CD4-positive, alpha-beta T cell (primary cell): ENCODE data around the gene LYPD4. TPM values are rescaled to one million over a fixed set of nuclear protein-coding genes. Genes with fewer than 3 reads are reported as not detected.

Experiments
- ATAC-seq: fragments of 200-7000 bp; cut with Tn5 transposase; one replicate; pipeline ENCODE4 v1.10.0; 2022; ENCODE audit warnings: mild to moderate bottlenecking; ENCODE audit not compliant: poor library complexity
- CTCF ChIA-PET: fragments of 350-600 bp; sonication (Branson Sonifier 250); formaldehyde crosslinking; loops from one replicate; lab custom pipeline; 2021; ENCODE audit warnings: antibody characterized with exemption, inconsistent platforms; lab: Charles Lee
- POLR2A ChIA-PET: fragments of 350-600 bp; sonication (Branson Sonifier 250); formaldehyde crosslinking; loops from one replicate; lab custom pipeline; 2021; ENCODE audit warnings: antibody characterized with exemption, inconsistent platforms; lab: Charles Lee
- DNase-seq, 14 experiments: peaks; one replicate each; pipeline ENCODE4 v3.0.0-alpha.2; 2013 to 2020; ENCODE audit warnings: mixed read lengths in 2 of 14
- H3K27ac ChIP-seq, 2 donors: one replicate each; pipeline versions ENCODE4 v1.5.1 to v1.7.0; 2013; ENCODE audit warnings: low read length in 2 of 2, low read depth in 1 of 2, mild to moderate bottlenecking in 1 of 2
- H3K27me3 ChIP-seq, 2 experiments: 1 replicate in 1 of 2; 2 replicates in 1 of 2; pipeline versions ENCODE4 v1.6.1 to v1.7.0; 2013; ENCODE audit warnings: low read length in 2 of 2, control low read depth in 1 of 2, mild to moderate bottlenecking in 1 of 2, moderate library complexity in 1 of 2; ENCODE audit not compliant: insufficient read depth in 2 of 2, control insufficient read depth in 1 of 2
- H3K36me3 ChIP-seq: one replicate; pipeline ENCODE4 v1.6.1; 2013; ENCODE audit warnings: low read length, control low read depth; ENCODE audit not compliant: insufficient read depth
- H3K4me1 ChIP-seq: one replicate; pipeline ENCODE4 v1.6.1; 2013; ENCODE audit warnings: low read length, control low read depth; ENCODE audit not compliant: insufficient read depth
- H3K4me3 ChIP-seq: one replicate; pipeline ENCODE4 v1.5.1; 2013; ENCODE audit warnings: mild to moderate bottlenecking, low read length, moderate library complexity
- H3K9me3 ChIP-seq, 2 experiments: 1 replicate in 1 of 2; 2 replicates in 1 of 2; pipeline versions ENCODE4 v1.6.1 to v1.7.0; 2013; ENCODE audit warnings: low read length in 2 of 2, mild to moderate bottlenecking in 2 of 2, control low read depth in 1 of 2, moderate library complexity in 1 of 2; ENCODE audit not compliant: control insufficient read depth in 1 of 2, insufficient read depth in 1 of 2
- H3K27ac Mint-ChIP-seq: one replicate; pipeline ENCODE4 v1.8.0; 2020; ENCODE audit warnings: mixed read lengths
- H3K27me3 Mint-ChIP-seq: one replicate; pipeline ENCODE4 v1.8.0; 2021; ENCODE audit warnings: mixed read lengths
- H3K36me3 Mint-ChIP-seq: one replicate; pipeline ENCODE4 v1.8.0; 2021; ENCODE audit warnings: low read depth, mixed read lengths
- H3K4me1 Mint-ChIP-seq: one replicate; pipeline ENCODE4 v1.8.0; 2021; ENCODE audit warnings: low read depth, mixed read lengths
- H3K4me3 Mint-ChIP-seq: one replicate; pipeline ENCODE4 v1.8.0; 2020; ENCODE audit warnings: mild to moderate bottlenecking, mixed read lengths
- H3K9me3 Mint-ChIP-seq: one replicate; pipeline ENCODE4 v1.8.0; 2020; ENCODE audit warnings: mixed read lengths
- intact Hi-C, 2 experiments: fragments of 100-400 bp; cut with DNase I in 1 of 2; cut with micrococcal nuclease in 1 of 2; formaldehyde crosslinking; loops; one replicate each; pipeline versions ENCODE4 v1.15.1 to v1.9.0; 2023 to 2025; cut with DNase I, micrococcal nuclease
- total RNA-seq, 174 experiments: library from RNA in 2 of 174; stranded (reverse) in 2 of 174; gene quantifications; one replicate each; pipeline ENCODE4 v1.2.3 and lab custom pipeline; 2021 to 2026
- TF ChIP-seq, protein P1 (sequence below): fragments of 200-600 bp; IDR thresholded peaks from one replicate; pipeline ENCODE4 v1.8.0; 2022; ENCODE audit warnings: antibody characterized with exemption, mild to moderate bottlenecking

Gene LYPD4
- total RNA-seq, 2 experiments from 2014 or later, result not detected

DNA sequence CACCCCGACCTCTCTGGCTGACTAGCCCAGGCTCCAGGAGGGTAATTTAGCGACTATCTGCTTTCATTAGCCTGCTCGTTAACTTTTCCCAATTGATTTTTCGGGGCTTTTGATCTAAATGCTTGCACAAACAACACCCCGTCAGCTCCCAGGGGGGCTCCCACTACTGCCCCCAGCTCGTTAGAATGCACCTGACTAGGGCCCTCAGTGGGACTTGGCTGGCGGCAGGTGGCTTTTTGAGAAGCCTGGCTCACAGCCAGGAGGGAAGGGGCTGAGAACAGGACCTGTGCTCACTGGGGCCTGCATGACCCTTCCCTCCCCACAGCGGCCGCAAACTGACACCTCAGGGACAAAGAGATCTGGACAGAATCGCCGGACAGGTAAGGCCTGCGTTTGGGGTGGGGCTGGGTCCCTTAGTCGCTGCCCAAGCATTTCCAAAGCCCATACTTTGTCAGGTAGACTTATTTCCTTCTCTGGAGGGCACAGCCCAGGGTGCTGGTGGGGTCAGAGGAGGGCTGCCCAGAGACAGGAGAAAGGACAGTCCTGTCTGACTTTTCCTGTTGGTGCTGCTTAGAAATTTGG, 25.0 kb upstream of the LYPD4 start:
- TF ChIP-seq, protein P1, sequence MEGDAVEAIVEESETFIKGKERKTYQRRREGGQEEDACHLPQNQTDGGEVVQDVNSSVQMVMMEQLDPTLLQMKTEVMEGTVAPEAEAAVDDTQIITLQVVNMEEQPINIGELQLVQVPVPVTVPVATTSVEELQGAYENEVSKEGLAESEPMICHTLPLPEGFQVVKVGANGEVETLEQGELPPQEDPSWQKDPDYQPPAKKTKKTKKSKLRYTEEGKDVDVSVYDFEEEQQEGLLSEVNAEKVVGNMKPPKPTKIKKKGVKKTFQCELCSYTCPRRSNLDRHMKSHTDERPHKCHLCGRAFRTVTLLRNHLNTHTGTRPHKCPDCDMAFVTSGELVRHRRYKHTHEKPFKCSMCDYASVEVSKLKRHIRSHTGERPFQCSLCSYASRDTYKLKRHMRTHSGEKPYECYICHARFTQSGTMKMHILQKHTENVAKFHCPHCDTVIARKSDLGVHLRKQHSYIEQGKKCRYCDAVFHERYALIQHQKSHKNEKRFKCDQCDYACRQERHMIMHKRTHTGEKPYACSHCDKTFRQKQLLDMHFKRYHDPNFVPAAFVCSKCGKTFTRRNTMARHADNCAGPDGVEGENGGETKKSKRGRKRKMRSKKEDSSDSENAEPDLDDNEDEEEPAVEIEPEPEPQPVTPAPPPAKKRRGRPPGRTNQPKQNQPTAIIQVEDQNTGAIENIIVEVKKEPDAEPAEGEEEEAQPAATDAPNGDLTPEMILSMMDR, result no peak
- ATAC-seq (no peak), DNase-seq (peak in 1 of 14 experiments; percentile 25)
- ChIA-PET POLR2A (interaction anchor here (2.7 to 11.4 kb wide), 3 partner anchors 9 to 90 kb away, joined by 13 to 465 read pairs (median 125); partner anchors contain the start of genes ARHGEF1, RABAC1 and RPS19), CTCF (interaction anchor here (0.7 kb wide), 1 partner anchor 10 kb away, joined by 3 read pairs; the partner anchor contains the start of gene RPS19)
- Mint-ChIP-seq H3K27me3 (no peaks in the 10 kb centered on the region), H3K27ac (peak overlapping the region; percentile 98), H3K4me1 (peaks cover 64% of the 10 kb centered on the region), H3K36me3 (peaks cover 56% of the 10 kb centered on the region), H3K4me3 (peak overlapping the region; percentile 7), H3K9me3 (no peaks in the 10 kb centered on the region)
- Histone ChIP-seq H3K27ac (peak overlapping the region; percentile 37 to 66), H3K4me1 (peaks cover 98% of the 10 kb centered on the region), H3K27me3 (no peaks in the 10 kb centered on the region), H3K4me3 (no peak overlapping the region), H3K36me3 (peaks cover 50% of the 10 kb centered on the region), H3K9me3 (no peaks in the 10 kb centered on the region)
- intact Hi-C loops, result no loop called here

DNA sequence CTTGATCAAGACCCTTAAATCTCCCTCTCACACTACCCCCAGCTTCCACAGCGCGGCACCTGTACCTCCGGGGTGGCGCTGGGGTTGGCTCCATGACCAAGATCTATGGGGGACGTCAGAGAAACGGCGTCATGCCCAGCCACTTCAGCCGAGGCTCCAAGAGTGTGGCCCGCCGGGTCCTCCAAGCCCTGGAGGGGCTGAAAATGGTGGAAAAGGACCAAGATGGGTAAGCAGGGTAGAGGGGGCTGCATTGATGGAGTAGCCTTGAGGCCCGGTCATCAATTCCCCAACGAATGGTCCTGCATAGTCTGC, 24.5 kb upstream of the LYPD4 start:
- H3K36me3 ChIP-seq, result peaks cover 55% of the 10 kb centered on the region
- H3K4me1 ChIP-seq, result peaks cover 98% of the 10 kb centered on the region
- ChIA-PET POLR2A (interaction anchor here (9.0 to 11.4 kb wide), 2 partner anchors 9 to 18 kb away, joined by 125 to 465 read pairs; partner anchors contain the start of genes ARHGEF1 and RPS19), CTCF (interaction anchor here (0.7 to 1.6 kb wide), 2 partner anchors 9 to 18 kb away, joined by 3 to 4 read pairs; partner anchors contain the start of gene RPS19)
- H3K27ac ChIP-seq, result peak overlapping the region; percentile 42 to 66
- H3K27me3 Mint-ChIP-seq, result no peaks in the 10 kb centered on the region
- no peak overlapping the region for H3K4me3 ChIP-seq
- no peaks in the 10 kb centered on the region for H3K9me3 Mint-ChIP-seq
- intact Hi-C loops, result no loop called here
- H3K9me3 ChIP-seq, result no peaks in the 10 kb centered on the region
- TF ChIP-seq, protein P1, result no peak
- H3K4me1 Mint-ChIP-seq, result peaks cover 65% of the 10 kb centered on the region
- no peak overlapping the region for H3K4me3 Mint-ChIP-seq
- ATAC-seq (no peak), DNase-seq (peak in 1 of 14 experiments; percentile 15)
- peaks cover 62% of the 10 kb centered on the region for H3K36me3 Mint-ChIP-seq
- peak overlapping the region; percentile 87 for H3K27ac Mint-ChIP-seq
- no peaks in the 10 kb centered on the region for H3K27me3 ChIP-seq

DNA sequence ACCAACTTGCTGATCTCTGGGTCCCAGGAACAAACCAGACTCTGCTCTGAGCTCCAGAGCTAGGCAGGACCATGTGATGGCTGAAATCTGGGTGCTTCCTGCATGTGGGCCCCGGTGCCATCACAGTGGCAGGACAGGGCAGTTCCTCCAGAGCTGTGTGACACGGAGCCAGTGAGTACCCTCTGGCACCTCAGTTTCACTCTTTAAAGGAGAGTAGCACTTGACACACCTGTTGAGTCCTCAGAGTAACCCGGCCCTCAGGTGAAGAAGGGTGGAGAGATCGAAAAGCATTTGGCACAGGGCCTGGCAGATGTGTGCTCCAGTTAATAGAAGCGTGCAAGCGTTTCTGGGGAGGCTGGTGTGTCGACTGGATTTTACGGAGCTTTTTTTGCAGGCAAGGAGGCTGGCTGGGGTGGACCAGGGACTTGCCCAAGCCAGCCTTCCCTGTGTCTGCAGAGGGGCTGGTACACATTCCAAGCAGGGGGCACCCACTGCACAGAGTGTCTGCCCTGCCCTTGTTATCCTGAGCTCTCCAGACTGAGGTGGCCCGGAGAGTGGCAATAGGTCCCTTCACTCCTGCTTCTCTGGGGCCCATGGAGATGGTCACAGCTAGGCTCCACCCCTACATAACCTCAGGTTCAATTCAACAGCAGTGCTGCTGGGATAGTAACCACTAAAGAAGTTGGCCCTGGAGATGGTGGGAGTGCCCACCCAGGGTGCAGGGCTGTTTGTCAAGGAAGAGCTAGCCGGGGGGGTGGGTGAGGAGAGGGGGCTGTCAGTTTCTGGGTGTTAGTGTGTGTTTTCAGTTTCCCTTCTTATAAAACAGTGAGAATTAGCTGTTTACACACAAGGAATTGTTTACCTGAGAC, 23.9 kb upstream of the LYPD4 start:
- H3K4me3 Mint-ChIP-seq, result no peak overlapping the region
- H3K27ac Mint-ChIP-seq, result peak overlapping the region; percentile 87
- Histone ChIP-seq H3K27me3 (no peaks in the 10 kb centered on the region), H3K36me3 (peaks cover 60% of the 10 kb centered on the region), H3K9me3 (no peaks in the 10 kb centered on the region), H3K27ac (peak overlapping the region; percentile 42 to 66), H3K4me1 (peaks cover 98% of the 10 kb centered on the region), H3K4me3 (no peak overlapping the region)
- ATAC-seq (no peak), DNase-seq (peak in 1 of 14 experiments; percentile 17)
- no peaks in the 10 kb centered on the region for H3K27me3 Mint-ChIP-seq
- TF ChIP-seq, protein P1, result no peak
- POLR2A ChIA-PET, result interaction anchor here (9.0 to 11.4 kb wide), 2 partner anchors 8 to 19 kb away, joined by 125 to 465 read pairs; partner anchors contain the start of genes ARHGEF1 and RPS19
- H3K9me3 Mint-ChIP-seq, result no peaks in the 10 kb centered on the region
- CTCF ChIA-PET, result interaction anchor here (0.7 to 1.6 kb wide), 3 partner anchors 9 to 19 kb away, joined by 3 to 5 read pairs (median 4); partner anchors contain the start of gene RPS19
- intact Hi-C loops, result no loop called here
- H3K4me1 Mint-ChIP-seq, result peaks cover 67% of the 10 kb centered on the region
- H3K36me3 Mint-ChIP-seq, result peaks cover 68% of the 10 kb centered on the region
